SIG-M5 (cell line): Measurements from ENCODE around the gene YWHAG.
"Not testable (repeated sequence)": the region's sequence is repeated elsewhere in the genome, so short reads cannot be mapped to it uniquely, and the experiment has no call there.

Experiments
- DNase-seq: peaks from one replicate; lab custom pipeline; 2025; lab: John Stamatoyannopoulos, UW

The YWHAG gene

DNA sequence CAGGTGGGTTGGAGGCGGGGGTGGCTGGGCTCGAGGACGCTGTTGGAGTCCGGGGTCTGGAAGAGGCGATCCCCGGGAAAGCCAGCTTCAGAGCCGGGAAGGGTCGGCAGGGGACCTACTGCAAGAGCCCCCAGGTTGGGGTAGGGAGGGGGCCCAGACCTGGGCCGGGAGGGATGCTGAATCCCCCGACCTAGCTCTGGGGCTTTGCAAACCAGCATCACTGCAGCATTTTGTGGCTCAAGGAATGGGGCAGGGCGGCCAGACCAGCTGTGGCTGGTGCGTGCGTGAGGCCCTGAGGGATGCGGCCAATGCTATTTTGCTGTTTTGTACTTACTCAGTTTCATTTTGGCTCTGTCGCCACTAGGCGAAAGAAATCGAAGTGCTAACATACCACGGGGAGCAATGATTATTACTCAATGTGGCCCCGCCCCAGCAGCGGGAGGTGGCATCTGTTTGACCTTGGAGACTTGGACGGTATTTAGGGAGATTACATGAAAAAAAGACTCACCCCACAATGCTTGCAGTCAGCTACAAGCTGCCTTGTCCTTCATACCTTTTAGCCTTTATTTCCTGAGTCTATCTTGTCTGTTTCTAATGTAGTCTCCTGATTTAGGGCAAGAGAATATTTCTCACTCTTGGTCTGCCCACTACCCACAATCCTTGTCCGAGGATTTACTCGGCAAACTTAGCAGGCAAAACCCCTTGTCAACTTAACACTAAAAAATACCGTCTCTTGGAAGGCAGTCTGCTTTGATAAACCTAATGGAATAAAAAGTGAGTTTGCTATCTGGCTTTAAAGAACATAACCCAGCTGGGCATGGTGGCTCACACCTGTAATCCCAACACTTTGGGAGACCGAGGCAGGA, 40.1 kb downstream of the YWHAG start:
- peak; percentile 45 for DNase-seq

DNA sequence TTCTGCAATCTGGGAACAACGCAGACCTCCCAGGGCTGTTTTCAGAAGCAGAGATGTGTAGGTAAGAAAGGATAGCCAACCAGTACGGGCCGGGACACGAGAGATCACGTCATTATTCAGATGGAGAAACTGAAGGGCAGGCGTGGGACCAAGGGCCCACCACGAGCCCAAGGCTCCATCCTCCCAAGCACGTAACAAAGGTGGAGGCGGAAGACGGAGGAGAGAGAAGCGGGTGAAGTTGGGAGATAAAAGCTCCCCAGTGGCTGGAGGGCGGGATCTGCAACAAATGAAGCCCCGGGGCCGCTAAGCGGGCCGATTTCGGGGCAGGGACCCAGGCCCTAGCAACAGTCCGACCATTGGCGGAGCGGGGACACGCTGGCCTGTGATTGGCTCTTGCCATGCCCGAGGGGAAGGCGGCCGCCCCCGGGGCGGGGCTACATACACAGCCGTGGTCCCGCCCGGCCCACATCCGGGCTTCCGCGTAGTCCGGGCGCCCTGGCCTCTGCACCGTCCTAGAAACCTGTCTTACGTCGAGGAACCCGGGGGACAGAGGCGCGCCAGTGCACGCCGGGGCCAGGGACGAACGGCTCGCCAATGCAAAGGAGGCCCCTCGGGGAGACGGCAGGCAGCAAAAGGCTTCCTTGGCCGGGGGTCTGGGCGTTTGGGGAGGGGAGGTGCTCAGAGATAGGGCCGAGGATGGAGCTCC, 40.9 kb downstream of the YWHAG start:
- DNase-seq = peak; percentile 50

DNA sequence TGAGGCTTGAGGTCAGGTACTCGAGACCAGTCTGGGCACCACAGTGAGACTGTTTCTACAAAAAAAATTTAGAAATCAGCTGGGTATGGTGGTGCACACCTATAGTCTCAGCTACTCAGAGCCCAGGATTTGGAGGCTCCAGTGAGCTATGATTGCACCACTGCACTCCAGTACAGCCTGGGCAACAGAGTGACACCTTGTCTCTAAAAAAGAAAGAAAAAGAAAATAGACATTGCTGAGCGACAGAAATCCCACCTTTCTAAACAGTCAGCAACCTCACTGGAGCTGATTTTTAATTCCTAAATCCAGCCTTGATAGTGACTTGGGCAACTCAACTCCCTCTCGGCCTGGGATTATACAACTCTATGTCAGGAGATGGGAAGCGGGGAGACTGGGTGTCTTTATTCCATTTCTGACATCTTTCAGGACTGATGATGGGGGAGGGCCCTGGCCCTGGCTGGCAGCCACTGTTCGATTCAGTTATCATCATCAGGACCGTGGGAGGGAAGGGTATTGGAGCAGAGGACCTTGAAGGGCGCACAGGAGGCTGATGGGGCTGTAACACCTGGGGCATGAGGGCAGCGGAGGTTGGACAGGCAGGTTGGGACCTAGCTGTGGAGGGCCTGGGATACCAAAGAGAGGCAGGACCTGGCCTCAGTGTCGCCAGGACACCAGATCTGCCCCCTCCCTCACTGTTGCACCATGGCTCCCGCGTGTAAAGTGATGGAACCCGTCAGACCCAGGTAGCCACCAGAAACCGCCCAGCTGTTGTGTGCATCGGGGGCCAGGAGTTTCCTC, 41.6 kb downstream of the YWHAG start:
- DNase-seq = no peak

DNA sequence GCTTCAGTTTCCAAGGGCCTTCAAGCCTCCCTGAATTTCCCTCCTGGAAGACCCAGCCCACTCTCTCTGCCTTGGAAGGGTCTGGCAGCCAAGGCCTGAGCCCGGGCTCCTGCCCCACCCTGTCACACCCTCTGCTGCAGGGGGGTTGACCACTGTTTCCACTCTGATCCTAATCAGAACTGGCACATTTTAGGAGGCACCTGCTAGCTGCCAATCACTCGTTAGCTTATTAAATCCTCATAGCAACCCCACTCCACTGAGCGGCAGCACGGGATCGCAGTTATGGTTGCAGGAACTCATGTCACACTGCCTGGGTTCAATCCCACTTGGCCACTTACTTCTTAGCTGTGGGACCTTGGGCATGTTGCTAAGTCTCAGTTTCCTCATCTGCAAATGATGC, 43.4 kb downstream of the YWHAG start:
- DNase-seq = no peak

DNA sequence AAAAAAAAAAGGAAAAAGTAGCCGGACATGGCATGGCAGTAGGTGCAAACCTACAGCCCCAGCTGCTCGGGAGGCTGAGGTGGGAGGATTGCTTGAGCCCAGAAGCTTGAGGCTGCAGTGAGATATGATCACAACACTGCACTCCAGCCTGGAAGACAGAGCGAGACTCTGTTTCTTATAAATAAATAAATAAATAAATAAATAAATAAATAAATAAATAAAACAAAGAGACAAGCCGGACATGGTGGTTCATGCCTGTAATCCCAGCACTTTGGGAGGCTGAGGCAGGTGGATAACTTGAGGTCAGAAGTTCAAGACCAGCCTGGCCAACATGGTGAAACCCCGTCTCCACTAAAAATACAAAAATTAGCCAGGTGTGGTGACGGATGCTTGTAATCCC, 44.1 kb downstream of the YWHAG start:
- not testable (repeated sequence) for DNase-seq

DNA sequence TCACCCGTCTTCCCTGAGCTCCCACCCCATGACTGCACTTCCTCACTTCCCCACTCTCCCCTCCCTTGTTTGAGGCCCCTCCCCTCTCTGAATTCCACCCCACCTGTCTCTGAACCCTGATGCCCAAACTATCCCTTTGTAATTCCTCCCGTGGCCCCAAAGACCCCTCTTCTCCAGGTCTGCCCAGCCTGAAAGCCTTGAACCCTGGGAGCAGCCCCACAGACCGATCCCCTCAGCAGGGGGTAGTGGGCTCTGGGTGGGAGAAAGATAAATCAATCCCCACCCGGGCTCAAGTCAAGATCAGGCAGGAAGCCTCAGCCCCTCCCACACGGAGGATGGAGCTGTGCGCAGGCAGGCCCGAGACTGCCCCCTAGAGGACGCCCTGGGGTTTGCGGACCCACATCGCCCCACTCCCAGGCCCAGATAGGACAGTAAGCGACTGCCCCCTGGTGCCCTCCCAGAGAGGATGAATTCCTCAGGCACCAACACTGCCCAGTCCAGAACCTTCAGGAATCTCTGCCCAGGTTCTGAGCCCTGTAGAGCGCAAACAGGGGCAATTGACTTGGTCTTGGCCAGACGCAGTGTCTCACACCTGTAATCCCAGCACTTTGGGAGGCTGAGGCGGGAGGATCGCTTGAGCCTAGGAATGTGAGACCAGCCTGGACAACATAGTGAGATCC, 44.6 kb downstream of the YWHAG start:
- no peak for DNase-seq

DNA sequence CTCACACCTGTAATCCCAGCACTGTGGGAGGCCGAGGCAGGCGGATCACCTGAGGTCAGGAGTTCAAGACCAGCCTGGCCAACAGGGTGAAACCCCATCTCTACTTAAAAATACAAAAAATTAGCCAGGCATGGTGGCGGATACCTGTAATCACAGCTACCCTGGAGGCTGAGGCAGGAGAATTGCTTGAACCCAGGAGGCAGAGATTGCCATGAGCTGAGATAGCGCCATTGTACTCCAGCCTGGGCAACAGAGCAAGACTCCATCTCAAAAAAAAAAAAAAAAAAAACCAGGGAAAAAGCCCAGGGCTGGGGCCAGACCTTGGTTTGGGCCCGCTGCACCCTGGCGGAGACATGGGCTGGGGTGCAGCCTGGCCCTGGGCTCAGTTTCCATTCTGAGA, 47.0 kb downstream of the YWHAG start:
- not testable (repeated sequence) for DNase-seq

DNA sequence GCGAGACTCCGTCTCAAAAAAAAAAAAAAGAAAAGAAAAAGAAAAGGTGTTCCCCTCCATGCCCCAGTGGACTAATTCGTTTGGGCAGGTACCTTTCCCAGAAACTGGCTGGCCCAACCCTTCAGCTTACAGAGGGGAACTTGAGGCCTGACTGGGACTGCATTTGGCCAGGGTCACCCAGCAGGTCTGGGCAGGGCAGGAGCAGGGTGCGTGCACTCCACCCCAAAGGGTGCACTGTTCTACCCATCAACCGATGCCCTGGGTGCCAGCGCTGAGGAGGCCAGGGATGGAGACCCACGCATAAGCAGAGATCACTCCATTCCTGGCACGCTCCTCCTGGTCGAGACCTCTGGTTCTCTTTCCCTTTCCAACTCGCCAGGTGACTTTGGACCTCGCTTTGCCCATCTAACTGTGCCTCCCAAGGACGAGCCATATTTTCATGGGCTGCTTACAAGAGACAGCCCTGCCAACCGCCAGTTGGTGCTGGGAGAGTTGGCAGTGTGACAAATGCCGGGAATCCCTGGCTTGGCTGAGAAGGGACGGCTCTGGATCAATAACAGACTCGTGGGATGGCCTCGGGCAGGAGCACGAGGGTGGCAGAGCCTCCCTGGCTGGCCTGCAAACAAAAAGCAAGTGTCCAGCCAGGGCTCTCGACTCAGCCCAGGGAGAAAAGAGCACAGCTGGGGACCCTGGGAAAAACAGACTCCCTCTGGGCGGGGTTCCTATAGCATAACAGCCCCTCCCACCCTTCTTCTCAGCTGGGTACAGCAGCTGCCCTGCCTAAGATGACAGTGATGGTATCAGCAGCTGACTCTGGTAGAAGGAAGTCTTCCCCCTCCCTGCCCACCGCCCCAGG, 48.5 kb downstream of the YWHAG start:
- no peak for DNase-seq

DNA sequence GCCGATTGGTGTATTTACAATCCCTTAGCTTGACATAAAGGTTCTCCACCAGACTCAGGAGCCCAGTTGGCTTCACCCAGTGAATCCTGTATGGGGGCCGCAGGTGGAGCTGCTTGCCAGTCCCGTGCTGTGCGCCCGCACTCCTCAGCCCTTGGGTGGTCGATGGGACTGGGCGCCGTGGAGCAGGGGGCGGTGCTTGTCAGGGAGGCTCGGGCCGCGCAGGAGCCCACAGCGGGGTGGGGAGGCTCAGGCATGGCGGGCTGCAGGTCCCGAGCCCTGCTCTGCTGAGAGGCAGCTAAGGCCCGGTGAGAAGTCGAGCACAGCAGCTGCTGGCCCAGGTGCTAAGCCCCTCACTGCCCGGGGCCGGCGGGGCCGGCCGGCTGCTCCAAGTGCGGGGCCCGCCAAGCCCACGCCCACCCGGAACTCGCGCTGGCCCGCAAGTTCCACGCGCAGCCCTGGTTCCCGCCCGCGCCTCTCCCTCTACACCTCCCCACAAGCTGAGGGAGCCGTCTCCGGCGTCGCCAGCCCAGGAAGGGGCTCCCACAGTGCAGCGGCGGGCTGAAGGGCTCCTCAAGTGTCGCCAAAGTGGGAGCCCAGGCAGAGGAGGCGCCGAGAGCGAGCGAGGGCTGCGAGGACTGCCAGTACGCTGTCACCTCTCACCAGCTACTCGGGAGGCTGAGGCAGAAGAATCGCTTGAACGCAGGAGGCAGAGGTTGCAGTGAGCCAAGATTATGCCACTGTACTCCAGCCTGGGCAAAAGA, 49.3 kb downstream of the YWHAG start:
- not testable (repeated sequence) for DNase-seq

DNA sequence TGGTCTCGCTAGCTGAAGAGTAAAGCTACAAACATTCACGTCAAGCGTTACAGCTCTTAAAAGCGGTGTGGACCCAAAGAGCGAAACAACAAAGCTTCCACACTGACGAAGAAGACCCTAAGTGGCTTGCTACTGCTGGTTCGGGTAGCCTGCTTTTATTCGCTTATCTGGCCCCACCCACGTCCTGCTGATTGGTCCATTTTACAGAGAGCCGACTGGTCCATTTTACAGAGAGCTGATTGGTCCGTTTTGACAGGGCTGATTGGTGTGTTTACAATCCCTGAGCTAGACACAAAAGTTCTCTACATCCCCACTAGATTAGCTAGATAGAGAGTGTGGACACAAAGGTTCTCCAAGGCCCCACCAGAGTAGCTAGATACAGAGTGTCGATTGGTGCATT, 49.9 kb downstream of the YWHAG start:
- DNase-seq = not testable (repeated sequence)

DNA sequence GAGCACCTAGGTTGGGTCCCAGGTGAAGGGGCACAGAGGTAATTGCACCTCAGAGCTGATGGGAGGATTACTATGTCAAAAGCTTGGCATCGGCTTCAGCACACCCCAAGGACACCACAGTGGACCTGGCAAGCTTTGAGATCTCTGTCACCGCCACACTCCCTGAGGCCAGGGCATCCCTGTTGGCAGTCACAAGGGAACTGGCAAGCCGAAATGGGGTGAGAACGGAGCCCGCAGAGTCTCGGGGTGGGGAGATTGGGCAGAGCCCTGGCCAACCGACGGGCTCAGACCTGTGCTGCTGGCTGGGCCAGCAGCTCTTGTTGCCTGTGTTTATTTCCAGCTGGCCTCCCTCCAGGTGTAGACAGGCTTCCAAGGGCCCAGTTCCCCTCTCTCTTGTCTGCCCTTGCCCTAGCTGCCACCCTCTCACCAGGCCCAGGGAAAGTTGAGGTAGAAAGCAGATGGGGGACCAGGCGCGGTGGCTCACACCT, 53.9 kb downstream of the YWHAG start:
- no peak for DNase-seq

DNA sequence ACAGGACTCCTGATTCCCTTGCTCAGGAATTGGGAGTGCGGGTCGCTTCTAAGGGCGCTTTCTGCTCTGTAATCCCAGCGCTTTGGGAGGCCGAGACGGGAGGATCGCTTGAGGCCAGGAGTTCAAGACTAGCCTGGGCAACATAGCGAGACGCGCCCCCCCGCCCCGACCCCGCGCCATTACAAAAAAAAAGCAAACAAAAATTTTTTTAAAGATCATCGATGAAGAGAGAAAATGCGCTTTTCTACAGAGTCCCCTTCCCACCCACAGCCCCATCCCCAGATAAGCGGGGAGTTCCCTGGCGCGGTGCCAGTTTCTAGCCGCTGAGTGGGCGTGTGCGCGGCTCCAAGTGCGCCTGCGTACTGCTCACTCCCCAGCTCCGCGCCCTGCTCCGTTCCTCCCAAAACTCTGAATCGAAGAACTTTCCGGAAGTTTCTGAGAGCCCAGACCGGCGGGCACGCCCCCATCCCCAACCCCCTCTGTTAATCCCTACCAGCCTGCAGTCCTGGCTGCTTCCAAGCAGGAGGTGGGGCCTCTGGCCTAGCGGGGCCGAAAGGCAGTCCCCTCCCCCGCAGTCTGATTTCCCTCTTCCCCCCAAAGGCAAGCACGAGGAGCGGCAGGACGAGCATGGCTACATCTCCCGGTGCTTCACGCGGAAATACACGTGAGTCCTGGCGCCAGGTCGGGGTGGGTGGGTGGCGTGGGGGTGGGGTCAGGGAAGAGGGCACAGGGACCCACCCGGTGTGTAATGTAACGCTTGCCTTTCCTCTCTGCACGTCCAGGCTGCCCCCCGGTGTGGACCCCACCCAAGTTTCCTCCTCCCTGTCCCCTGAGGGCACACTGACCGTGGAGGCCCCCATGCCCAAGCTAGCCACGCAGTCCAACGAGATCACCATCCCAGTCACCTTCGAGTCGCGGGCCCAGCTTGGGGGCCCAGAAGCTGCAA, 55.3 kb downstream of the YWHAG start:
- peak; percentile 52 for DNase-seq

DNA sequence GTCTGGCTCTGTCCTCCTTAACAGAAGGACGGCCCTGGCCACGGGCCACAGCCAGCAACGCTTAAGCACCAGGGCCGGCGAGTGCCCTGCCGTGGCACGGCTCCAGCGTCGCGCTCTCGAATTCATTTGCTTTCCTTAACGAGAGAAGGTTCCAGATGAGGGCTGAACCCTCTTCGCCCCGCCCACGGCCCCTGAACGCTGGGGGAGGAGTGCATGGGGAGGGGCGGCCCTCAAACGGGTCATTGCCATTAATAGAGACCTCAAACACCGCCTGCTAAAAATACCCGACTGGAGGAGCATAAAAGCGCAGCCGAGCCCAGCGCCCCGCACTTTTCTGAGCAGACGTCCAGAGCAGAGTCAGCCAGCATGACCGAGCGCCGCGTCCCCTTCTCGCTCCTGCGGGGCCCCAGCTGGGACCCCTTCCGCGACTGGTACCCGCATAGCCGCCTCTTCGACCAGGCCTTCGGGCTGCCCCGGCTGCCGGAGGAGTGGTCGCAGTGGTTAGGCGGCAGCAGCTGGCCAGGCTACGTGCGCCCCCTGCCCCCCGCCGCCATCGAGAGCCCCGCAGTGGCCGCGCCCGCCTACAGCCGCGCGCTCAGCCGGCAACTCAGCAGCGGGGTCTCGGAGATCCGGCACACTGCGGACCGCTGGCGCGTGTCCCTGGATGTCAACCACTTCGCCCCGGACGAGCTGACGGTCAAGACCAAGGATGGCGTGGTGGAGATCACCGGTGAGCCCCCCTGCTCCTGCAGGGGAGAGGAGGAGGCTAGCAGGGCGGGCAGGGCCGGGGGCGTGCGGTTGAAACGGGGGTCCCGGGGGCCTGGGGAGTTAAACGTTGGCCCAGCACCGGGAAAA, 56.2 kb downstream of the YWHAG start, which contains the start of gene HSPB1:
Gene HSPB1, plus strand, starts transcription at position 327 of the 855 bp plus-strand sequence. Its CDS starts 40 bp downstream, at position 367.
- DNase-seq = peak; percentile 28

DNA sequence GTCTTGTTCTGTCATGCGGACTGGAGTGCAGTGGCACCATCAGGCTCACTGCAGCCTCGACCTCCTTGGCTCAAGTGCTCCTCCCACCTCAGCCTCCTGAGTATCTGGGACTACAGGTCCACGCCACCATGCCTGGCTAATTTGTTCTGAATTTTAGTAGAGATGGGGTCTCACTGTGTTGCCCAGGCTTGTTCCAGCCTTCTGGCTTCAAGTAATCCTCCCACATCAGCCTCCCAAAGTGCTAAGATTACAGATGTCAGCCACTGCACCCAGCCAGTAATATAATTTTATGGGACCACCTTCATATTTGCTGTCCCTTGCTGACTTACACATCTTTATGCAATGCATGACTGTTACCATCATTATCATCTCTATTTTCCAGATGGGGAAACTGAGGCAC, 57.8 kb downstream of the YWHAG start:
- DNase-seq = no peak

DNA sequence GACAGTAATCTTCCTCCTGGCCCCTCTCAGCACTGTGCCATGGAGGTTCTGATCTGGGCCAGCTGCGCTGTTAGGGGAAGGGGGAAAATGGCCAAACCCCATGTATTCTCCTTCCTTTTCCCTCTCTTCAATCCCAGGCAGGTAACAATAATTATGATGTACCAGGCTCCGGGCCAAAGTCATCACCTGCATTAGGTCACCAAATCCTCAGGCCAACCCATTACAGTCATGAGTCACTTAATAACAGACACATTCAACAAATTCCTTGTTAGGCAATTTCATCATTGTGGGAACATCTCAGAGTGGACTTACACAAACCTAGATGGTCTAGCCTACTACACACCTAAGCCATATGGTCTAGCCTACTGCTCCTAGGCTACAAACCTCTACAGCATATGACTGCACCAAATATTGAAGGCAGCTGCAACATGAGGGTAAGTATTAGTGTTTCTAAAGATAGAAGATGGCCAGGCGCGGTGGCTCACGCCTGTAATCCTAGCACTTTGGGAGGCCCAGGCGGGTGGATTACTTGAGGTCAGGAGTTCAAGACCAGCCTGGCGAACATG, 58.5 kb downstream of the YWHAG start:
- no peak for DNase-seq

DNA sequence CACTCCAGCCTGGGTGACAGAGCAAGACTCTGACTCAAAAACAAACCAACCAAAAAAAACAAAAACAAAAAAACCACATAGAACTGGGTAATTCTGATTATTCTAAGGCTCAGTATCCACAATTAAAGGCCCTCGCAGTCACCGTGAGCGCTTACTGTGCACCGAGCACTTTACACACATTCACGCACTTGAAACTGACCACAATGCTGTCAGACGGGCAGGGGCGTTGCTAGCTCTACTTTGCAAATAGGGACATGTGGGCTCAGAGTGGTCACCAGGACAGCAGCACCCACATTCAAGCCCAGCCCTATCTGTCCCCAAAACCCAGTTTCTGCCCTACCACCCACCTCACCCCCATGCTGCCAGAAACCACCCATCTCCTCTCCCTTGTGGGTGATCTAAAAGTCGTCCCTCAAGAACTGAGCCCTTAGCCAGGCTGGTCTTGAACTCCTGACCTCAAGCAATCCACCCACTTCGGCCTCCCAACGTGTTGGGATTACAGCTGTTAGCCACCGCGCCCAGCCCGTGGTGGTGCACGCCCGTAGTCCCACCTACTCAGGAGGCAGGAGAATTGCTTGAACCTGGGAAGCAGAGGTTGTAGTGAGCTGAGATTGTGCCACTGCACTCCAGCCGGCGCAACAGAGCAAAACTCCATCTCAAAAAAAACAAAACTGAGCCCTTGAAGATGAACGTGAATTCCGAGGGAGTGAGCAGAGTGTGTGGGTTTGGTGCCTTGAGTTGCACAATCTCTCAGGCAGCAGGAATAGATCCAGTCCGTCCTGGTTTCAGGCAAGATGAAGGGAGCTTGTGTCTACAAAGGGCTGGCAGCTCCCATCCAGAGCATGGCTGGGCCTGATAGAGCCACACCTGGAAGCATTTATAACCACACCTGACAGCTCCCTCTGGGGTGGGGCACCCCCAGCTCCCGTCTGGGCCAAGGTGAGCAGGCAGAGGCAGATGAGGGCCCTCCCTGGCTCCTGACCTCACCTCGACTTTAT, 61.7 kb downstream of the YWHAG start:
- no peak for DNase-seq
